HepG2 (cell line): ENCODE data around the gene NDUFS2. TPM values are rescaled to one million over a fixed set of nuclear protein-coding genes. Genes with fewer than 3 reads are reported as not detected.

ENCODE experiments used
- ATAC-seq: fragments of 200-7000 bp; cut with Tn5 transposase; 3 replicates; pipeline ENCODE4 v1.9.1; 2020; ENCODE audit warnings: mild to moderate bottlenecking, moderate library complexity
- BruUV-seq: library from RNA; stranded (reverse); fragments of 400-500 nt; replicated peaks from 2 replicates; lab custom pipeline; 2021; lab: Mats Ljungman, UMichigan
- CTCF ChIA-PET: fragments of 300-600 bp; formaldehyde crosslinking; extraction: SDS; loops from one replicate; lab custom pipeline; 2021; ENCODE audit warnings: low total read pairs, inconsistent platforms, low intra/inter-chr PET ratio; lab: Yijun Ruan, JAX
- POLR2A ChIA-PET: fragments of 350-600 bp; sonication (Branson Sonifier 250); formaldehyde crosslinking; loops from one replicate; lab custom pipeline; 2020; ENCODE audit warnings: antibody characterized with exemption, inconsistent platforms; lab: Yijun Ruan, JAX
- DNase-seq: peaks from one replicate; pipeline ENCODE4 v3.0.0-alpha.2; 2015; ENCODE audit warnings: low spot score
- FAIRE-seq: peaks from 3 replicates; lab custom pipeline; 2011; peaks lifted over from hg19 to GRCh38; lab: Jason Lieb, UNC
- H2AFZ ChIP-seq: one replicate; pipeline ENCODE4 v1.6.1; 2011; ENCODE audit warnings: low read length, inconsistent platforms
- H3K27ac ChIP-seq: fragments of 300-600 bp; 3 replicates; pipeline ENCODE4 v1.8.0; 2011; ENCODE audit warnings: mixed run types, mild to moderate bottlenecking, mixed read lengths, low read length, inconsistent platforms; ENCODE audit not compliant: insufficient read depth; ENCODE audit errors: extremely low read length
- H3K27me3 ChIP-seq, 2 experiments: fragments of 200-600 bp in 1 of 2; 2 replicates in 1 of 2; 3 replicates in 1 of 2; pipeline versions ENCODE4 v1.6.0 to v1.8.0; 2011; ENCODE audit warnings: low read length in 2 of 2, mild to moderate bottlenecking in 2 of 2, moderate library complexity in 2 of 2, inconsistent platforms in 1 of 2; ENCODE audit not compliant: insufficient read depth in 2 of 2, control insufficient read depth in 1 of 2
- H3K36me3 ChIP-seq, 2 experiments: fragments of 200-600 bp in 1 of 2; replicated peaks in 1 of 2; 2 replicates in 1 of 2; 3 replicates in 1 of 2; pipeline versions ENCODE4 v1.5.1 to v1.8.0; 2011; ENCODE audit warnings: low read length in 2 of 2, inconsistent platforms in 1 of 2; ENCODE audit not compliant: insufficient read depth in 2 of 2, control insufficient read depth in 1 of 2
- H3K4me1 ChIP-seq: 2 replicates; pipeline ENCODE4 v1.5.1; 2012; ENCODE audit warnings: low read length, inconsistent platforms; ENCODE audit not compliant: insufficient read depth
- H3K4me2 ChIP-seq: 2 replicates; pipeline ENCODE4 v1.6.0; 2011; ENCODE audit warnings: low read depth, low read length, inconsistent platforms
- H3K4me3 ChIP-seq, 3 experiments: fragments of 200-600 bp in 1 of 3; sonication (generic), shearing (Covaris generic) in 1 of 3; replicated peaks in 1 of 3; 2 replicates each; pipeline ENCODE4 v1.5.1; 2011 to 2016; ENCODE audit warnings: low read length in 3 of 3, inconsistent platforms in 2 of 3, low read depth in 2 of 3, mild to moderate bottlenecking in 2 of 3, control low read depth in 1 of 3, mixed read lengths in 1 of 3; ENCODE audit not compliant: insufficient read depth in 1 of 3
- H3K79me2 ChIP-seq: one replicate; pipeline ENCODE4 v1.6.1; 2011; ENCODE audit warnings: low read length, inconsistent platforms; ENCODE audit not compliant: insufficient read depth
- H3K9ac ChIP-seq: 2 replicates; pipeline ENCODE4 v1.6.0; 2011; ENCODE audit warnings: mild to moderate bottlenecking, low read depth, low read length, inconsistent platforms; ENCODE audit not compliant: insufficient read depth
- H3K9me3 ChIP-seq: 2 replicates; pipeline ENCODE4 v1.5.1; 2012; ENCODE audit warnings: mild to moderate bottlenecking, low read length
- H4K20me1 ChIP-seq: 2 replicates; pipeline ENCODE4 v1.6.0; 2011; ENCODE audit warnings: inconsistent platforms, mild to moderate bottlenecking, low read length, moderate library complexity; ENCODE audit not compliant: insufficient read depth
- FOXP1 ChIP-seq, 2 experiments: fragments of 450-650 bp in 1 of 2; IDR thresholded peaks; 2 replicates each; pipeline ENCODE4 v1.6.1; 2017 to 2018; ENCODE audit warnings: antibody characterized with exemption in 1 of 2
- HNRNPH1 ChIP-seq: fragments of 200-400 bp; formaldehyde crosslinking; optimal IDR thresholded peaks from 2 replicates; pipeline ENCODE3; 2017; ENCODE audit warnings: mild to moderate bottlenecking, low read depth, low read length
- HOXA5 ChIP-seq: sonication (generic); formaldehyde crosslinking; IDR thresholded peaks from 2 replicates; pipeline ENCODE4 v1.4.0; 2020; ENCODE audit warnings: missing genetic modification reagents
- JARID2 ChIP-seq: sonication (generic); formaldehyde crosslinking; IDR thresholded peaks from 2 replicates; pipeline ENCODE4 v1.8.1; 2023; ENCODE audit warnings: missing genetic modification reagents, inconsistent platforms; ENCODE audit not compliant: insufficient replicate concordance
- KAT7 ChIP-seq: IDR thresholded peaks from 2 replicates; pipeline ENCODE4 v1.6.1; 2018; ENCODE audit warnings: borderline replicate concordance, missing compliant biosample characterization
- MYPOP ChIP-seq: sonication (generic); formaldehyde crosslinking; IDR thresholded peaks from 2 replicates; pipeline ENCODE4 v1.8.1; 2023; ENCODE audit warnings: mild to moderate bottlenecking, moderate library complexity, missing genetic modification reagents
- NCOA1 ChIP-seq: sonication (generic); formaldehyde crosslinking; IDR thresholded peaks from 2 replicates; pipeline ENCODE4 v1.9.0; 2021; ENCODE audit warnings: missing genetic modification reagents
- SKI ChIP-seq: fragments of 450-650 bp; IDR thresholded peaks from one replicate; pipeline ENCODE4 v1.6.1; 2018; ENCODE audit warnings: mild to moderate bottlenecking; ENCODE audit not compliant: partially characterized antibody
- TBX3 ChIP-seq: fragments of 450-650 bp; IDR thresholded peaks from 2 replicates; pipeline ENCODE4 v1.6.1; 2017; ENCODE audit warnings: antibody characterized with exemption, mild to moderate bottlenecking, inconsistent platforms, borderline replicate concordance
- ZBTB49 ChIP-seq: sonication (generic); formaldehyde crosslinking; IDR thresholded peaks from 2 replicates; pipeline ENCODE4 v1.4.0; 2020; ENCODE audit warnings: missing genetic modification reagents, borderline replicate concordance
- ZNF556 ChIP-seq: sonication (generic); formaldehyde crosslinking; IDR thresholded peaks from 2 replicates; pipeline ENCODE4 v1.4.0; 2020; ENCODE audit warnings: mild to moderate bottlenecking, missing genetic modification reagents, borderline replicate concordance
- ZNF572 ChIP-seq: sonication (generic); formaldehyde crosslinking; IDR thresholded peaks from 2 replicates; pipeline ENCODE4 v1.5.1; 2020; ENCODE audit warnings: mild to moderate bottlenecking, missing genetic modification reagents
- ZNF574 ChIP-seq: sonication (generic); formaldehyde crosslinking; IDR thresholded peaks from 2 replicates; pipeline ENCODE4 v1.4.0; 2020; ENCODE audit warnings: missing genetic modification reagents
- ZNF607 ChIP-seq: sonication (generic); formaldehyde crosslinking; IDR thresholded peaks from 2 replicates; pipeline ENCODE4 v1.5.1; 2020; ENCODE audit warnings: missing genetic modification reagents, mild to moderate bottlenecking, borderline replicate concordance
- WGBS: methylation state at CpG from one replicate; pipeline ENCODE4 v1.1.6; 2017; ENCODE audit warnings: low lambda C conversion rate; 5-methylcytosine and 5-hydroxymethylcytosine counted together
- in situ Hi-C: cut with HindIII; loops from 2 replicates; pipeline ENCODE4 v1.10.0; 2017; ENCODE audit warnings: low pct_unique_long_range_greater_than_20kb; ENCODE audit not compliant: extremely low pct_ligation_motif_present
- intact Hi-C: fragments of 100-400 bp; cut with micrococcal nuclease; formaldehyde crosslinking; loops from one replicate; pipeline ENCODE4 v1.10.0; 2022; ENCODE audit not compliant: unreplicated experiment
- polyA plus RNA-seq, 8 experiments: library from polyadenylated mRNA; depleted of rRNA in 3 of 8; stranded (reverse) in 7 of 8; unstranded in 1 of 8; fragments of >200 nt; fragmentation: Illumina TruSeq in 4 of 8; extraction: Trizol in 4 of 8; gene quantifications; 2 replicates each; pipeline versions ENCODE4 v1.2.1 to v1.2.3, GENCODE V29; 2011 to 2016; ENCODE audit warnings: low read depth in 4 of 8, missing spikeins in 1 of 8, mixed read lengths in 1 of 8; ENCODE audit not compliant: insufficient read depth in 1 of 8
- total RNA-seq, 5 experiments: library from RNA; depleted of rRNA; stranded (reverse); fragments of >200 nt; fragmentation: Illumina TruSeq; extraction: Trizol; gene quantifications; 2 replicates each; pipeline ENCODE4 v1.2.3, GENCODE V29; 2016; ENCODE audit warnings: low read depth in 1 of 5
- TF ChIP-seq, protein P1 (sequence below): sonication (generic); formaldehyde crosslinking; IDR thresholded peaks from 2 replicates; pipeline ENCODE4 v1.5.1; 2020; ENCODE audit warnings: mild to moderate bottlenecking, missing genetic modification reagents, borderline replicate concordance

The NDUFS2 gene
- total and polyA plus RNA-seq, 2 of the 13 experiments (the other 11 are each of a cell fraction or from before 2014, with no cell fraction given) = 89.9 to 118 TPM

DNA sequence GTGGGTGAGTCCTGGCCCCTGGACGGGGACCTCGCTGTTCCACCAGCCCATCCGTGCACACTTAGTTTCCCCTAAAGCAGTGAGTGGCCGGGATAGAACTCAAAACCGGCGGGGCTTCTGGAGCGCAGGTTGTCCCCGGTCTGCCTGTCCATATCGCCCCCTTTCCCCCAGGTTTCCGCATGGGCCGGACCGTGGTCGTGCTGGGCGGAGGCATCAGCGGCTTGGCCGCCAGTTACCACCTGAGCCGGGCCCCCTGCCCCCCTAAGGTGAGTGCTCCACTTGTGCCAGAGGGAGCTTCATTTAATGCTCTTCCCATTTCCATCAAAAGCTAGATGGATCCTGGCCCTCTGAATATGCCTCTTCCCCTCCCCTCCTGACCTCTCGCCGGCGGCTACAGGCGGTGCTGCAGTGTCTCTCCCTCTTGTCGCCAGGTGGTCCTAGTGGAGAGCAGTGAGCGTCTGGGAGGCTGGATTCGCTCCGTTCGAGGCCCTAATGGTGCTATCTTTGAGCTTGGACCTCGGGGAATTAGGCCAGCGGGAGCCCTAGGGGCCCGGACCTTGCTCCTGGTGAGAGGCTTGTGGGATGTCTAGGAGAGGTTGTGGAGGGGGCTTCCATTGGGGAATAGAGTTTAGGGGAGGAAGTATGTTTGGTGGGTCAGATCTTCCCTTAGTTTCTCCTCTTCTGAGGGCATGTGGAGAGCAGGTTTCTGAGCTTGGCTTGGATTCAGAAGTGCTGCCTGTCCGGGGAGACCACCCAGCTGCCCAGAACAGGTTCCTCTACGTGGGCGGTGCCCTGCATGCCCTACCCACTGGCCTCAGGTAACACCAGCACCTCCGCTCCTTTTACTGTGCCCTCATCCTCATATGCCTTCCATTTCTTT lies 35.3 kb upstream of the NDUFS2 start:
- ChIA-PET POLR2A (interaction anchor here (0.9 to 2.9 kb wide), 13 partner anchors 10 to 153 kb away, joined by 3 to 30 read pairs (median 5); partner anchors contain the start of genes ADAMTS4, APOA2, B4GALT3 and DEDD), CTCF (interaction anchor here (1.7 kb wide), 1 partner anchor 11 kb away, joined by 4 read pairs; the partner anchor contains the start of gene B4GALT3)
- in situ Hi-C loops = no loop called here
- Histone ChIP-seq H3K79me2 (peaks cover 2% of the 10 kb centered on the region), H3K4me1 (peaks cover 16% of the 10 kb centered on the region), H3K36me3 (peaks cover 13 to 42% of the 10 kb centered on the region in 2 experiments), H3K4me3 (peak overlapping the region; percentile 71 to 88 (median 74)), H3K9ac (peak overlapping the region; percentile 80), H3K4me2 (peak overlapping the region; percentile 84), H4K20me1 (no peaks in the 10 kb centered on the region), H2AFZ (peak overlapping the region; percentile 35), H3K27me3 (no peaks in the 10 kb centered on the region), H3K27ac (peak overlapping the region; percentile 62), H3K9me3 (no peaks in the 10 kb centered on the region)
- FAIRE-seq (no peak), DNase-seq (no peak), ATAC-seq (peak; percentile 70)
- BruUV-seq = no TSS peak
- 12% methylated on average over 24 of the region's 33 CpGs for whole genome bisulfite sequencing
- intact Hi-C loops = no loop called here
- TF ChIP-seq ZBTB49 (CRISPR knock-in tag) = no peak
- TF ChIP-seq JARID2 (CRISPR knock-in tag) = no peak
- TF ChIP-seq SKI = no peak
- no peak for TF ChIP-seq NCOA1 (CRISPR knock-in tag)
- TF ChIP-seq HOXA5 (CRISPR knock-in tag) = no peak
- no peak for TF ChIP-seq HNRNPH1
- TF ChIP-seq ZNF572 (CRISPR knock-in tag) = no peak
- TF ChIP-seq MYPOP (CRISPR knock-in tag) = no peak
- no peak for TF ChIP-seq ZNF574 (CRISPR knock-in tag)
- TF ChIP-seq, protein P1, sequence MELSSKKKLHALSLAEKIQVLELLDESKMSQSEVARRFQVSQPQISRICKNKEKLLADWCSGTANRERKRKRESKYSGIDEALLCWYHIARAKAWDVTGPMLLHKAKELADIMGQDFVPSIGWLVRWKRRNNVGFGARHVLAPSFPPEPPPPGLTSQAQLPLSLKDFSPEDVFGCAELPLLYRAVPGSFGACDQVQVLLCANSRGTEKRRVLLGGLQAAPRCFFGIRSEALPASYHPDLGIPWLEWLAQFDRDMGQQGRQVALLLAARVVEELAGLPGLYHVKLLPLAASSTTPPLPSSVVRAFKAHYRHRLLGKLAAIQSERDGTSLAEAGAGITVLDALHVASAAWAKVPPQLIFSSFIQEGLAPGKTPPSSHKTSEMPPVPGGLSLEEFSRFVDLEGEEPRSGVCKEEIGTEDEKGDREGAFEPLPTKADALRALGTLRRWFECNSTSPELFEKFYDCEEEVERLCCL = 0 out of 2 replicates have a peak, but pooled peaks have one; percentile 53
- TF ChIP-seq KAT7 = no peak
- no peak for TF ChIP-seq FOXP1 (IDR thresholded peaks at IDR 0.05)
- no peak for TF ChIP-seq FOXP1 (CRISPR knock-in tag; IDR thresholded peaks at IDR 0.05)
- no peak for TF ChIP-seq TBX3
- no peak for TF ChIP-seq ZNF556 (CRISPR knock-in tag)
- peak; percentile 7; the same call in 1 of the 2 replicates for TF ChIP-seq ZNF607 (CRISPR knock-in tag)
